DND-41 (cell line): ENCODE measurements around the gene PSMB1.
"Not testable (repeated sequence)": the region's sequence is repeated elsewhere in the genome, so short reads cannot be mapped to it uniquely, and the experiment has no call there.

Source experiments
- ATAC-seq: fragments of 200-7000 bp; cut with Tn5 transposase; 3 replicates; pipeline ENCODE4 v1.9.1; 2021; ENCODE audit warnings: low read depth; ENCODE audit not compliant: insufficient read depth
- DNase-seq: peaks from one replicate; pipeline ENCODE4 v3.0.0-alpha.2; 2020
- H2AFZ ChIP-seq: 2 replicates; pipeline ENCODE4 v1.6.0; 2012; ENCODE audit warnings: low read depth, low read length
- H3K27ac ChIP-seq: 2 replicates; pipeline ENCODE4 v1.5.1; 2012; ENCODE audit warnings: low read length, inconsistent platforms
- H3K27me3 ChIP-seq: fragments of 200-600 bp; sonication (generic); 2 replicates; pipeline ENCODE4 v1.6.0; 2012; ENCODE audit warnings: low read length, mild to moderate bottlenecking, inconsistent platforms; ENCODE audit not compliant: insufficient read depth, poor library complexity
- H3K36me3 ChIP-seq: 2 replicates; pipeline ENCODE4 v1.5.1; 2012; ENCODE audit warnings: low read length, inconsistent platforms; ENCODE audit not compliant: insufficient read depth
- H3K4me1 ChIP-seq: 2 replicates; pipeline ENCODE4 v1.5.1; 2012; ENCODE audit warnings: mild to moderate bottlenecking, low read length; ENCODE audit not compliant: insufficient read depth
- H3K4me2 ChIP-seq: 2 replicates; pipeline ENCODE4 v1.6.0; 2012; ENCODE audit warnings: mild to moderate bottlenecking, moderate library complexity, low read length, inconsistent platforms; ENCODE audit not compliant: insufficient read depth
- H3K4me3 ChIP-seq, 2 experiments: fragments of 200-600 bp in 1 of 2; shearing (Covaris generic) in 1 of 2; 2 replicates each; pipeline ENCODE4 v1.5.1; 2012 to 2016; ENCODE audit warnings: inconsistent platforms in 2 of 2, low read length in 2 of 2, mild to moderate bottlenecking in 2 of 2, low read depth in 1 of 2, moderate library complexity in 1 of 2
- H3K79me2 ChIP-seq: 2 replicates; pipeline ENCODE4 v1.6.0; 2012; ENCODE audit warnings: low read length, inconsistent platforms; ENCODE audit not compliant: insufficient read depth
- H3K9ac ChIP-seq: 2 replicates; pipeline ENCODE4 v1.6.0; 2012; ENCODE audit warnings: low read depth, mild to moderate bottlenecking, inconsistent platforms, low read length, moderate library complexity
- H3K9me3 ChIP-seq: 2 replicates; pipeline ENCODE4 v1.5.1; 2012; ENCODE audit warnings: low read length, moderate library complexity, mild to moderate bottlenecking, inconsistent platforms; ENCODE audit not compliant: insufficient read depth, severe bottlenecking
- H4K20me1 ChIP-seq: 2 replicates; pipeline ENCODE4 v1.6.0; 2012; ENCODE audit warnings: low read length; ENCODE audit not compliant: insufficient read depth
- CTCF ChIP-seq: IDR thresholded peaks from 2 replicates; pipeline ENCODE4 v1.5.1; 2012; ENCODE audit warnings: borderline replicate concordance, low read length, moderate library complexity, mild to moderate bottlenecking; ENCODE audit not compliant: poor library complexity, severe bottlenecking; ENCODE audit errors: extremely low read depth
- EZH2 ChIP-seq: IDR thresholded peaks from 3 replicates; pipeline ENCODE4 v1.6.1; 2012; ENCODE audit warnings: borderline replicate concordance, low read depth, mild to moderate bottlenecking, moderate library complexity, low read length, inconsistent platforms; ENCODE audit not compliant: severe bottlenecking

Gene PSMB1

GRCh38 chr6:170529839-170530469, 23.2 kb downstream of the PSMB1 start:
- peaks cover 18% of the 10 kb centered on the region for H3K36me3 ChIP-seq
- no peak overlapping the region for H3K4me2 ChIP-seq
- peak; percentile 92 for TF ChIP-seq CTCF
- no peak for TF ChIP-seq EZH2
- DNase-seq (peak; percentile 70), ATAC-seq (peak; percentile 90)
- no peaks in the 10 kb centered on the region for H3K4me1 ChIP-seq
- no peaks in the 10 kb centered on the region for H3K27me3 ChIP-seq
- H3K9me3 ChIP-seq, result no peaks in the 10 kb centered on the region
- H3K79me2 ChIP-seq, result no peaks in the 10 kb centered on the region
- H3K9ac ChIP-seq, result no peak overlapping the region
- no peak overlapping the region for H2AFZ ChIP-seq
- H3K27ac ChIP-seq, result no peak overlapping the region
- no peak overlapping the region for H3K4me3 ChIP-seq
- H4K20me1 ChIP-seq, result peaks cover 16% of the 10 kb centered on the region; the same call in 1 of the 2 replicates

- H4K20me1 ChIP-seq, result peaks cover 10% of the 10 kb centered on the region; the same call in 1 of the 2 replicates
- not testable (repeated sequence) for H3K79me2 ChIP-seq, H3K4me3 ChIP-seq, H3K4me1 ChIP-seq, H3K9ac ChIP-seq, H2AFZ ChIP-seq, H3K36me3 ChIP-seq, H3K27ac ChIP-seq, H3K27me3 ChIP-seq, H3K9me3 ChIP-seq, ATAC-seq, DNase-seq, H3K4me2 ChIP-seq
These were observed 25.1 kb downstream of the PSMB1 start for GRCh38 chr6:170527995-170528394.

- no peak for DNase-seq
- no peak overlapping the region for H3K4me2 ChIP-seq
- no peak overlapping the region for H3K9ac ChIP-seq
- no peak overlapping the region for H3K4me3 ChIP-seq
- H3K79me2 ChIP-seq, result no peaks in the 10 kb centered on the region
- H3K27ac ChIP-seq, result no peak overlapping the region
- H3K4me1 ChIP-seq, result no peaks in the 10 kb centered on the region
- no peaks in the 10 kb centered on the region for H3K36me3 ChIP-seq
- no peak for ATAC-seq
- no peaks in the 10 kb centered on the region for H3K27me3 ChIP-seq
- H3K9me3 ChIP-seq, result no peaks in the 10 kb centered on the region
- H2AFZ ChIP-seq, result no peak overlapping the region
- TF ChIP-seq EZH2 (no peak), CTCF (no peak)
- H4K20me1 ChIP-seq, result peaks cover 7% of the 10 kb centered on the region; the same call in 1 of the 2 replicates
These were observed 27.3 kb downstream of the PSMB1 start for GRCh38 chr6:170525795-170526194.

- TF ChIP-seq EZH2 (no peak), CTCF (no peak)
- no peaks in the 10 kb centered on the region for H3K36me3 ChIP-seq
- no peaks in the 10 kb centered on the region for H3K79me2 ChIP-seq
- H3K4me2 ChIP-seq, result no peak overlapping the region
- no peak for DNase-seq
- H3K9me3 ChIP-seq, result no peaks in the 10 kb centered on the region
- no peaks in the 10 kb centered on the region for H4K20me1 ChIP-seq
- no peak overlapping the region for H3K4me3 ChIP-seq
- H3K27me3 ChIP-seq, result no peaks in the 10 kb centered on the region
- no peaks in the 10 kb centered on the region for H3K4me1 ChIP-seq
- no peak overlapping the region for H3K9ac ChIP-seq
- no peak overlapping the region for H2AFZ ChIP-seq
- H3K27ac ChIP-seq, result no peak overlapping the region
- no peak for ATAC-seq
These were observed 29.0 kb downstream of the PSMB1 start for GRCh38 chr6:170524172-170524502.
